ENCODE measurements around the gene AGPAT4.

Gene AGPAT4

DNA sequence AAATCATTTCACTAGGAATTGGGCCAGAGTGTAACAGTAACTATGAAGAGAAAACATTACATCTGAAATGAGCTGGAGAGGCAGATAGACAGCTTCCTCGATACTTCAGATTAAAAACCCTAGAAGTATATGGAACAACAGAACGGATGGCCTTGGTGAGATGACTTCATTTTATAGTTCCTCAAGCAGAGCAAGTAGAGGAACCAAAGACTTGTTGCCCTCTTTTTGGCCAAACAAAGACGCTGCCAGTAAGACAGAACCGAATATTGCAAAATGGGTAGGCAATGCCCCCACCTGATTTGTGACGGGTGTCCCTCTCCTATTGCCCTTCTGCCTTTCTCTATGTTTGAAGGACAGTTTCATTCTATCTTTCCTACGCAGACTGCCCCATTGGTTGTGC lies 53.5 kb downstream of the AGPAT4 start:
- H3K36me3 ChIP-seq (ENCODE audit: control insufficient read depth in 1 of 2, insufficient read depth in 2 of 2, low read length in 2 of 2): peaks cover 8 to 23% of the 10 kb centered on the region in 2 experiments
- no peak for DNase-seq
- H3K27ac ChIP-seq (ENCODE audit: low read depth, low read length): no peak overlapping the region
- no peaks in the 10 kb centered on the region for H3K27me3 ChIP-seq (ENCODE audit: insufficient read depth, low read length)
- H4K8ac ChIP-seq (ENCODE audit: low read depth, low read length): no peak overlapping the region
- H3K4me2 ChIP-seq (ENCODE audit: low read length): no peak overlapping the region
- no peak overlapping the region for H3K14ac ChIP-seq (ENCODE audit: low read length)
- WGBS (ENCODE audit: extremely low coverage, insufficient coverage, insufficient read length): no CpG with 5 or more reads among the region's 6 CpGs
- no peaks in the 10 kb centered on the region for H3K79me2 ChIP-seq (ENCODE audit: control insufficient read depth, insufficient read depth, low read length, poor library complexity)
- no peak overlapping the region for H2AK5ac ChIP-seq (ENCODE audit: low read length)
- no peak overlapping the region for H2BK5ac ChIP-seq (ENCODE audit: low read depth, low read length, poor library complexity)
- H4K91ac ChIP-seq (ENCODE audit: low read depth, low read length): no peak overlapping the region
- H3K9me3 ChIP-seq (ENCODE audit: insufficient read depth, low read depth, low read length): peaks cover 6% of the 10 kb centered on the region
- H3K79me1 ChIP-seq (ENCODE audit: low read length): no peaks in the 10 kb centered on the region
- H3K23ac ChIP-seq (ENCODE audit: low read length): no peak overlapping the region
- no peaks in the 10 kb centered on the region for H3K4me1 ChIP-seq (ENCODE audit: control insufficient read depth in 1 of 2, insufficient read depth in 2 of 2, low read length in 2 of 2)
- no peak overlapping the region for H4K12ac ChIP-seq (ENCODE audit: low read depth, low read length)
- no peak overlapping the region for H3K4me3 ChIP-seq (ENCODE audit: low read depth, low read length)
- H2BK120ac ChIP-seq (ENCODE audit: insufficient read depth, low read length, poor library complexity): no peak overlapping the region
- no peak overlapping the region for H3K18ac ChIP-seq (ENCODE audit: low read length)
- no peak overlapping the region for H3K4ac ChIP-seq (ENCODE audit: low read depth, low read length)
- no peak overlapping the region for H2BK12ac ChIP-seq (ENCODE audit: low read length)
- no peak overlapping the region for H2AFZ ChIP-seq (ENCODE audit: insufficient read depth, low read length, poor library complexity)
- H3K9ac ChIP-seq (ENCODE audit: low read length): no peak overlapping the region

DNA sequence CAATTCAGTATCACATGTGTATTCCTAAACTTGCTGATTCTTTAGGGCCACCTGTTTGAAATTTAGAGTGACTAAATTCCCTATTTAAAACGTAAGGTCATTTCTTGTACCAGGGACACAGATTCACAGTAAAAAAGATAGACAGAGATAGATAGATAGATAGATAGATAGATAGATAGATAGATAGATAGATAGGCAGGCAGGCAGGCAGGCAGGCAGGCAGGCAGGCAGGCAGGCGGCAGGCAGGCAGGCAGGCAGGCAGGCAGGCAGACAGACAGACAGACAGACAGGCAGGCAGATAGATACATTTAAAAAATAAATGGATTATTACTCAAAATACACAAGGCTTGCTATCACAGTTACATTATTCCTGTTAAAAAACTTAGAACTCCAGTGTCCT lies 54.2 kb downstream of the AGPAT4 start:
- Histone ChIP-seq H3K23ac (ENCODE audit: low read length) (no peak overlapping the region), H3K4me3 (ENCODE audit: low read depth, low read length) (no peak overlapping the region), H3K79me1 (ENCODE audit: low read length) (no peaks in the 10 kb centered on the region), H3K4ac (ENCODE audit: low read depth, low read length) (no peak overlapping the region), H3K4me1 (ENCODE audit: control insufficient read depth in 1 of 2, insufficient read depth in 2 of 2, low read length in 2 of 2) (peaks cover 0 to 3% of the 10 kb centered on the region in 2 experiments), H3K9ac (ENCODE audit: low read length) (no peak overlapping the region), H4K12ac (ENCODE audit: low read depth, low read length) (no peak overlapping the region), H2BK12ac (ENCODE audit: low read length) (no peak overlapping the region), H4K91ac (ENCODE audit: low read depth, low read length) (no peak overlapping the region), H2BK120ac (ENCODE audit: insufficient read depth, low read length, poor library complexity) (no peak overlapping the region), H2AFZ (ENCODE audit: insufficient read depth, low read length, poor library complexity) (no peak overlapping the region), H3K9me3 (ENCODE audit: insufficient read depth, low read depth, low read length) (peaks cover 6% of the 10 kb centered on the region), H3K27ac (ENCODE audit: low read depth, low read length) (no peak overlapping the region), H4K8ac (ENCODE audit: low read depth, low read length) (no peak overlapping the region), H3K79me2 (ENCODE audit: control insufficient read depth, insufficient read depth, low read length, poor library complexity) (no peaks in the 10 kb centered on the region), H3K14ac (ENCODE audit: low read length) (no peak overlapping the region), H2AK5ac (ENCODE audit: low read length) (no peak overlapping the region), H3K4me2 (ENCODE audit: low read length) (no peak overlapping the region), H3K36me3 (ENCODE audit: control insufficient read depth in 1 of 2, insufficient read depth in 2 of 2, low read length in 2 of 2) (peaks cover 8 to 23% of the 10 kb centered on the region in 2 experiments), H3K27me3 (ENCODE audit: insufficient read depth, low read length) (no peaks in the 10 kb centered on the region), H3K18ac (ENCODE audit: low read length) (no peak overlapping the region), H2BK5ac (ENCODE audit: low read depth, low read length, poor library complexity) (no peak overlapping the region)
- DNase-seq: no peak
- no CpG with 5 or more reads among the region's 2 CpGs for WGBS (ENCODE audit: extremely low coverage, insufficient coverage, insufficient read length)

DNA sequence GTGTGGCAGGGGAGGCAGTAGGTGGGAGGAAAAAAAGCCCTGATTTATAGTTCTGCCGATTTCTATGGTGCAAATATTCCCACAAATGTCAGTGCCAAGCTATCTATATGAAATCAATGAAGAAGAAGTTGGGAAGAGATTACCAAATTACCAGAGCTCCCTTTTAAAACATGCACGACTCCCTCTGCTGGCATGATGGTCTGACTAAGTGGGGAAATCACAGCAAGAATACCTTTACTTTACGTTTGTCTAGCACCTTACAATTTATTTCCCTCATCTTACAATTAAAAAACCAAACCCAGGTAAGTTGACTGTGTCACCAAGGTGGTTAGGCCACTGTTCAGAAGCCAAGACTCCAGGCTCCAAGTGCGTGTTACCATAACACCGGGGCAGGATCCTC lies 55.6 kb downstream of the AGPAT4 start:
- Histone ChIP-seq H3K9ac (ENCODE audit: low read length) (no peak overlapping the region), H3K23ac (ENCODE audit: low read length) (no peak overlapping the region), H3K14ac (ENCODE audit: low read length) (no peak overlapping the region), H3K4me2 (ENCODE audit: low read length) (no peak overlapping the region), H3K36me3 (ENCODE audit: control insufficient read depth in 1 of 2, insufficient read depth in 2 of 2, low read length in 2 of 2) (peaks cover 8 to 20% of the 10 kb centered on the region in 2 experiments), H3K9me3 (ENCODE audit: insufficient read depth, low read depth, low read length) (peaks cover 6% of the 10 kb centered on the region), H2BK5ac (ENCODE audit: low read depth, low read length, poor library complexity) (no peak overlapping the region), H3K18ac (ENCODE audit: low read length) (no peak overlapping the region), H3K79me2 (ENCODE audit: control insufficient read depth, insufficient read depth, low read length, poor library complexity) (no peaks in the 10 kb centered on the region), H4K12ac (ENCODE audit: low read depth, low read length) (no peak overlapping the region), H3K79me1 (ENCODE audit: low read length) (no peaks in the 10 kb centered on the region), H2AK5ac (ENCODE audit: low read length) (no peak overlapping the region), H3K4me3 (ENCODE audit: low read depth, low read length) (no peak overlapping the region), H3K4me1 (ENCODE audit: control insufficient read depth in 1 of 2, insufficient read depth in 2 of 2, low read length in 2 of 2) (peaks cover 0 to 3% of the 10 kb centered on the region in 2 experiments), H4K8ac (ENCODE audit: low read depth, low read length) (no peak overlapping the region), H3K27ac (ENCODE audit: low read depth, low read length) (no peak overlapping the region), H3K27me3 (ENCODE audit: insufficient read depth, low read length) (no peaks in the 10 kb centered on the region), H3K4ac (ENCODE audit: low read depth, low read length) (no peak overlapping the region), H2BK12ac (ENCODE audit: low read length) (no peak overlapping the region), H2AFZ (ENCODE audit: insufficient read depth, low read length, poor library complexity) (no peak overlapping the region), H2BK120ac (ENCODE audit: insufficient read depth, low read length, poor library complexity) (no peak overlapping the region), H4K91ac (ENCODE audit: low read depth, low read length) (no peak overlapping the region)
- WGBS (ENCODE audit: extremely low coverage, insufficient coverage, insufficient read length): no CpG with 5 or more reads among the region's 5 CpGs
- DNase-seq: no peak

DNA sequence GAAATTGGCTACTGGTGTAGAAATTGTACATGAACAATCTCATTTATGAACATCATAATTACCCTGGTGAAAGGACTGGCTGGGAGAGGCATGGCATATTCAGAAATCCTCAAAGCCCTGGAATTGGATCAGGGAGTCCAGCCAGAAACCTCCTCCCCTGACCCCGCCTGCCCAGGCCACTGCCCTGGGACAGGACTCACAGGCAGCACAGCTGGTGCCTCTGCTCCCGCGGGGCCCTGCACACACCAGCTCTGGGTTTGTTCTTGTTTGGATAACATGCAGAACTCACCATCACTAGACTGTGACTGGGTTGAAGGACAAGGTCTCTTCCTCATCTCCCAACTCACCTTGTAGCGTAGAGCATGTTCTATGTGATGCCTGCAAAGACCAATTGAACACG lies 56.2 kb downstream of the AGPAT4 start:
- Histone ChIP-seq H4K12ac (ENCODE audit: low read depth, low read length) (no peak overlapping the region), H3K79me1 (ENCODE audit: low read length) (no peaks in the 10 kb centered on the region), H4K8ac (ENCODE audit: low read depth, low read length) (no peak overlapping the region), H3K4ac (ENCODE audit: low read depth, low read length) (no peak overlapping the region), H3K36me3 (ENCODE audit: control insufficient read depth in 1 of 2, insufficient read depth in 2 of 2, low read length in 2 of 2) (peaks cover 8 to 20% of the 10 kb centered on the region in 2 experiments), H3K79me2 (ENCODE audit: control insufficient read depth, insufficient read depth, low read length, poor library complexity) (no peaks in the 10 kb centered on the region), H3K9me3 (ENCODE audit: insufficient read depth, low read depth, low read length) (peaks cover 3% of the 10 kb centered on the region), H2AFZ (ENCODE audit: insufficient read depth, low read length, poor library complexity) (no peak overlapping the region), H2BK12ac (ENCODE audit: low read length) (no peak overlapping the region), H3K4me2 (ENCODE audit: low read length) (no peak overlapping the region), H3K4me1 (ENCODE audit: control insufficient read depth in 1 of 2, insufficient read depth in 2 of 2, low read length in 2 of 2) (peaks cover 0 to 3% of the 10 kb centered on the region in 2 experiments), H2BK5ac (ENCODE audit: low read depth, low read length, poor library complexity) (no peak overlapping the region), H4K91ac (ENCODE audit: low read depth, low read length) (no peak overlapping the region), H2AK5ac (ENCODE audit: low read length) (no peak overlapping the region), H2BK120ac (ENCODE audit: insufficient read depth, low read length, poor library complexity) (no peak overlapping the region), H3K27ac (ENCODE audit: low read depth, low read length) (no peak overlapping the region), H3K27me3 (ENCODE audit: insufficient read depth, low read length) (no peaks in the 10 kb centered on the region), H3K23ac (ENCODE audit: low read length) (no peak overlapping the region), H3K14ac (ENCODE audit: low read length) (no peak overlapping the region), H3K18ac (ENCODE audit: low read length) (no peak overlapping the region), H3K4me3 (ENCODE audit: low read depth, low read length) (peak overlapping the region; percentile 15), H3K9ac (ENCODE audit: low read length) (no peak overlapping the region)
- WGBS (ENCODE audit: extremely low coverage, insufficient coverage, insufficient read length): no CpG with 5 or more reads among the region's 5 CpGs
- no peak for DNase-seq

Measured in trophoblast cell (in vitro differentiated cells and primary cell).